Large intestine (tissue), 3 donors: ENCODE data around the gene CTNNA1. TPM values are rescaled to one million over a fixed set of nuclear protein-coding genes. Genes with fewer than 3 reads are reported as not detected.
"Not testable (repeated sequence)": the region's sequence is repeated elsewhere in the genome, so short reads cannot be mapped to it uniquely, and the experiment has no call there.

ENCODE experiments used
- DNase-seq, 2 donors: peaks; one replicate each; pipeline versions ENCODE4 v3.0.0 to v3.0.0-alpha.2; 2013
- H3K27ac ChIP-seq: one replicate; pipeline ENCODE4 v1.5.1; 2013; ENCODE audit warnings: low read length
- H3K27me3 ChIP-seq: 2 replicates; pipeline ENCODE4 v1.6.1; 2013; ENCODE audit warnings: low read length; ENCODE audit not compliant: control insufficient read depth, insufficient read depth
- H3K36me3 ChIP-seq: 2 replicates; pipeline ENCODE4 v1.6.1; 2013; ENCODE audit warnings: low read length; ENCODE audit not compliant: control insufficient read depth, insufficient read depth
- H3K4me1 ChIP-seq: one replicate; pipeline ENCODE4 v1.6.1; 2013; ENCODE audit warnings: low read length; ENCODE audit not compliant: control insufficient read depth, insufficient read depth
- H3K4me3 ChIP-seq: one replicate; pipeline ENCODE4 v1.5.1; 2013; ENCODE audit warnings: low read length
- H3K9me3 ChIP-seq: one replicate; pipeline ENCODE4 v1.6.1; 2013; ENCODE audit warnings: mild to moderate bottlenecking, low read depth, low read length, moderate library complexity; ENCODE audit not compliant: control insufficient read depth
- WGBS: methylation state at CpG from one replicate; pipeline ENCODE4 v1.1.5; 2013; ENCODE audit warnings: low lambda C conversion rate; ENCODE audit not compliant: insufficient coverage; 5-methylcytosine and 5-hydroxymethylcytosine counted together
- polyA plus RNA-seq: library from polyadenylated mRNA; unstranded; fragments of 120-200 nt; gene quantifications from one replicate; pipeline ENCODE4 v1.2.1, GENCODE V29; 2013

The CTNNA1 gene
- polyA plus RNA-seq, 1 donor, result 287 TPM

- H3K36me3 ChIP-seq, result peaks cover 6% of the 10 kb centered on the region
- peaks cover 7% of the 10 kb centered on the region for H3K9me3 ChIP-seq
- H3K27me3 ChIP-seq, result no peaks in the 10 kb centered on the region
- H3K27ac ChIP-seq, result no peak overlapping the region
- no peak for DNase-seq
- 83% methylated on average over 4 of the region's 5 CpGs for WGBS
- no peaks in the 10 kb centered on the region for H3K4me1 ChIP-seq
- H3K4me3 ChIP-seq, result no peak overlapping the region
These were observed 19.9 kb downstream of the CTNNA1 start for GRCh38 chr5:138772986-138773594.

- H3K9me3 ChIP-seq, H3K27me3 ChIP-seq, H3K4me1 ChIP-seq, DNase-seq, H3K4me3 ChIP-seq, H3K27ac ChIP-seq: not testable (repeated sequence)
- WGBS, result no CpG with 5 or more reads among the region's 6 CpGs
- H3K36me3 ChIP-seq, result peaks cover 11% of the 10 kb centered on the region
These were observed 20.4 kb downstream of the CTNNA1 start for GRCh38 chr5:138773624-138774023.

GRCh38 chr5:138775034-138775433, 21.8 kb downstream of the CTNNA1 start:
- no CpG with 5 or more reads among the region's 1 CpG for WGBS

GRCh38 chr5:138778234-138778633, 25.0 kb downstream of the CTNNA1 start:
- 100% methylated on average over 5 of the region's 11 CpGs for WGBS
- Histone ChIP-seq H3K4me3 (no peak overlapping the region), H3K4me1 (no peaks in the 10 kb centered on the region), H3K36me3 (peaks cover 21% of the 10 kb centered on the region), H3K27ac (no peak overlapping the region), H3K9me3 (peaks cover 9% of the 10 kb centered on the region), H3K27me3 (no peaks in the 10 kb centered on the region)
- DNase-seq, result no peak

More at GRCh38 chr5:138775034-138775433, 21.8 kb downstream of the CTNNA1 start:
- no peak overlapping the region for H3K4me3 ChIP-seq
- H3K4me1 ChIP-seq, result no peaks in the 10 kb centered on the region
- no peak for DNase-seq
- no peaks in the 10 kb centered on the region for H3K27me3 ChIP-seq
- peaks cover 9% of the 10 kb centered on the region for H3K9me3 ChIP-seq
- H3K36me3 ChIP-seq, result peaks cover 12% of the 10 kb centered on the region
- H3K27ac ChIP-seq, result no peak overlapping the region

GRCh38 chr5:138783976-138784375, 30.8 kb downstream of the CTNNA1 start:
- no peak overlapping the region for H3K27ac ChIP-seq
- H3K4me3 ChIP-seq, result no peak overlapping the region
- WGBS, result no CpG with 5 or more reads among the region's 7 CpGs
- H3K27me3 ChIP-seq, result no peaks in the 10 kb centered on the region
- no peak for DNase-seq
- H3K4me1 ChIP-seq, result no peaks in the 10 kb centered on the region
- no peaks in the 10 kb centered on the region for H3K9me3 ChIP-seq
- H3K36me3 ChIP-seq, result peaks cover 40% of the 10 kb centered on the region

- Histone ChIP-seq H3K9me3 (no peaks in the 10 kb centered on the region), H3K4me1 (no peaks in the 10 kb centered on the region), H3K27me3 (no peaks in the 10 kb centered on the region), H3K36me3 (peaks cover 43% of the 10 kb centered on the region), H3K4me3 (no peak overlapping the region), H3K27ac (no peak overlapping the region)
- no peak for DNase-seq
- whole genome bisulfite sequencing, result no CpG with 5 or more reads among the region's 1 CpG
These were observed 31.4 kb downstream of the CTNNA1 start for GRCh38 chr5:138784590-138784989.

GRCh38 chr5:138789771-138790242, 36.6 kb downstream of the CTNNA1 start:
- peaks cover 25% of the 10 kb centered on the region for H3K36me3 ChIP-seq
- H3K27me3 ChIP-seq, result no peaks in the 10 kb centered on the region
- no peaks in the 10 kb centered on the region for H3K9me3 ChIP-seq
- no peaks in the 10 kb centered on the region for H3K4me1 ChIP-seq
- H3K4me3 ChIP-seq, result no peak overlapping the region
- no peak overlapping the region for H3K27ac ChIP-seq
- peak in 1 of 2 donors; percentile 25 for DNase-seq

- no CpG with 5 or more reads among the region's 1 CpG for WGBS
- Histone ChIP-seq H3K27ac (no peak overlapping the region), H3K36me3 (peaks cover 20% of the 10 kb centered on the region), H3K4me1 (no peaks in the 10 kb centered on the region), H3K9me3 (no peaks in the 10 kb centered on the region), H3K4me3 (no peak overlapping the region), H3K27me3 (no peaks in the 10 kb centered on the region)
- no peak for DNase-seq
These were observed 37.5 kb downstream of the CTNNA1 start for GRCh38 chr5:138790684-138791083.

- H3K36me3 ChIP-seq, result peaks cover 11% of the 10 kb centered on the region
- WGBS, result 100% methylated on average over 1 of the region's 4 CpGs
- no peak for DNase-seq
- no peaks in the 10 kb centered on the region for H3K27me3 ChIP-seq
- no peak overlapping the region for H3K4me3 ChIP-seq
- H3K4me1 ChIP-seq, result no peaks in the 10 kb centered on the region
- H3K27ac ChIP-seq, result no peak overlapping the region
- H3K9me3 ChIP-seq, result no peaks in the 10 kb centered on the region
These were observed 39.1 kb downstream of the CTNNA1 start for GRCh38 chr5:138792195-138792790.

- H3K27ac ChIP-seq, result no peak overlapping the region
- DNase-seq, result no peak
- H3K9me3 ChIP-seq, result no peaks in the 10 kb centered on the region
- peaks cover 8% of the 10 kb centered on the region for H3K36me3 ChIP-seq
- no peak overlapping the region for H3K4me3 ChIP-seq
- no peaks in the 10 kb centered on the region for H3K4me1 ChIP-seq
- no peaks in the 10 kb centered on the region for H3K27me3 ChIP-seq
These were observed 40.4 kb downstream of the CTNNA1 start for GRCh38 chr5:138793575-138793974.

GRCh38 chr5:138803285-138803684, 50.1 kb downstream of the CTNNA1 start:
- WGBS, result 100% methylated on average over 1 of the region's 3 CpGs
- H3K27me3 ChIP-seq, result no peaks in the 10 kb centered on the region
- no peak overlapping the region for H3K27ac ChIP-seq
- H3K4me1 ChIP-seq, result no peaks in the 10 kb centered on the region
- peaks cover 4% of the 10 kb centered on the region for H3K9me3 ChIP-seq
- no peak for DNase-seq
- H3K4me3 ChIP-seq, result no peak overlapping the region
- peaks cover 15% of the 10 kb centered on the region for H3K36me3 ChIP-seq
